HG03558 (cell line): ENCODE data around the gene ST3GAL3.
"Not testable (repeated sequence)": the region's sequence is repeated elsewhere in the genome, so short reads cannot be mapped to it uniquely, and the experiment has no call there.

Experiments used
- ATAC-seq: cut with Tn5 transposase; IDR thresholded peaks from one replicate; pipeline ENCODE4 v1.9.1; 2021; ENCODE audit warnings: moderate number of reproducible peaks; ENCODE audit not compliant: unreplicated experiment; ENCODE audit errors: extremely low read depth

ST3GAL3 gene

DNA sequence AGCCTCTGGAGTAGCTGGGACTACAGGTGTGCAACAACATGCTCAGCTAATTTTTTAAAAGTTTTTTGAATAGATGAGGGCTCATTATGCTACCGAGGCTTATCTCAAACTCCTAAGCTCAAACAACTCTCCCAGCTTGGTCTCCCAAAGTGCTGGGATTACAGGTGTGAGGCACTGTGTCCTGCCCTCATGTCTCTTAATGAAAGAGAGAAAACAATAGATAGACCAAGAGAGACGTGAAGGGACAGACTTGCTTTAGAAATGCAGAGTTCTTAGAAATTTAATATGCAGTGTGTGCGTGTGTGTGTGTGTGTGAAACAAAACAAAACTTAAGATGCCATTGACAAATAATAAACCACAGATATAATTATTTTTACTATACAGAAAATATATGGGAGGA, 105.2 kb downstream of the ST3GAL3 start:
- no peak for ATAC-seq

DNA sequence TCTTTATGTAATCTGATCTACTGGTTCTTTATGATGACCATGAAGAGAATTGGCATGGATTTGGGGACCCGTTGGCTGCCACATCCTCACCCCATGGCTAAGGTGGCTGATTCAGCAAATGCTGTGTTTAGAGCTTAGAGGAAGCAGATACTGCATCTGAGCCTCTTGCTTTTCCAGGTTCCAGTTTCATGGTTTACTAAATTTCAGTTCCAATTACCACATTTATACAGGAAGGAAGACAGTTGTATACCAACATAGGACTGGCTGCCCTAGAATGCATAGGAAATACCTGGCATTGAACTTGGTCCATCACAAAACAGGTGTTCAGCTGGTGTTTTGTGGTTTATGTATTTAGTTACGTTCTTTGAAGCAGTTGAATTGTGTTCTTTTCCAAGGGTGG, 107.1 kb downstream of the ST3GAL3 start:
- no peak for ATAC-seq

DNA sequence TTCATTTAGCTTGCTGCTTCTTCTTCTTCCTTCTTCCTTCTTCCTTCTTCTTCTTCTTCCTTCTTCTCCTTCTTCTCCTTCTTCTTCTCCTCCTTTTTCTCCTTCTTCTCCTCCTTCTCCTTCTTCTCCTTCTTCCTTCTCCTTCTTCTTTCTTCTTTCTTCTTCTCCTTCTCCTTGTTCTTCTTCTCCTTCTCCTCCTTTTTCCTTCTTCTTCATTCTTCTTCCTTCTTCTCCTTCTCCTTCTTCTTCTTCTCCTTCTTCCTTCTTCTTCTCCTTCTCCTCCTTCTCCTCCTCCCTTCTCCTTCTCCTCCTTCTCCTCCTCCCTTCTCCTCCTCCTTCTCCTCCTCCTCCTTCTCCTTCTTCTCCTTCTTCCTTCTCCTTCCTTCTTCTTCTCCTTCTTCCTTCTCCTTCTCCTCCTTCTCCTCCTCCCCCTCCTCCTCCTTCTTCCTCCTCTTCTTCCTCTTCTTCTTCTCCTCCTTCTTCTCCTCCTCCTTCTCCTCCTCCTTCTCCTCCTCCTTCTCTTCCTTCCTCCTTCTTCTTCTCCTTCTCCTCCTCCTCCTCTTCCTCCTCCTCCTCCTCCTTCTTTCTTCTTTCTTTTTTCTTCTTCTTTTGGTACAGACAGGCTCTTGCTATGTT, 110.1 kb downstream of the ST3GAL3 start:
- ATAC-seq = no peak

DNA sequence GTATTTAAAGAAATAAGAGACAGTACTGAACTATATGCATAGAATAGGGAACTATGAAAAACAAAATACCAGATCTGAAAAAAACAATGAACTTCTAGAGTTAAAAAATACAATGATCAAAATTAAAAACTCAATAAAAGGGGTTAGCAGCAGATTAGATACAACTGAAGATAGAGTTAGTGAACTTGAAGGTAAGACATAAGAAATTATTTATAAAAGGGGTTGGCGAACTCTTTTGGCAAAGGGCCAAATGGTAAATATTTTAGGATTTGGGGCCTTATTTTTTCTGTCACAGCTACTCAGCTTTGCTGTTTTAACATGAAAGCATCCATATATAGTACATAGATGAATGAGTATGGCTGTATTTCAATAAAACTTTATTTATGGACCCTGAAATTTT, 111.4 kb downstream of the ST3GAL3 start:
- no peak for ATAC-seq

DNA sequence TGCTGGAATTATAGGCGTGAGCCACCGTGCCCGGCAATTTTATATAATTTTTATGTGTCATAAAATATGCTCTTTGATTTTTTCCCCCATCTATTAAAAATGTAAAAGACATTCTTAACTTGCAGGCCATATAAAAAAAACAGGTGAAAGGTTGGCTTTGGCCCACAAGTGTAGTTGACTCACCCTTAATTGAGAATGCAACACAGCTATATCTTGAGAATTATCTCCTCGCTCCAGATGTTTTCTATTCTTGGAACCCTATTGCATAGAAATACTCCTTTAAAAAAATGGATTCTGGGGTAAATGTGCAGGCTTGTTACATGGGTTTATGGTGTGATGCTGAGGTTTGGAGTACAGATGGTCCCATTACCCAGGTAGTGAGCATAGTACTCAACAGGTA, 112.0 kb downstream of the ST3GAL3 start:
- ATAC-seq = no peak

DNA sequence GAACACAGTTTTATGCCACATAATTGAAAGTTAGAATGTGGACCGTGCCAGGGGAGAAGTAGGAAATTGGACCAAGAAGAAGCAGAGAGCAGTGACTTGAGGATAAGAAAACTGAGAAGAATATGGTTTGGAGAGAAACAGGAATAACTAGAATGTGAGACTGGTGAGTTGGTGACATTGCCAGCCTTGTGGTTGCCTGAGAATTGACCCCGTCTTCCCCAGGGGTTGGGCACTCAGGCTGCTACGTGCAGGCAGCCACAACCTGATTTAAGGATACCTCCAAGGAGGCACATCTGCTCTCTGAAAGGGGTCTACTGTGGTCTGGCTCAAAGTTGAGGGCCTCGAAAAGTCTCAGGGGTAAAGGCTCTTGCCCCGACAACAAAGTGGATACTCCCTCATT, 114.1 kb downstream of the ST3GAL3 start:
- no peak for ATAC-seq

- no peak for ATAC-seq
Observed at GRCh38 chr1:43822040-43822690, 114.8 kb downstream of the ST3GAL3 start.

- ATAC-seq = no peak
Observed at GRCh38 chr1:43824795-43825194, 117.5 kb downstream of the ST3GAL3 start.

- no peak for ATAC-seq
Observed at GRCh38 chr1:43828574-43828973, 121.2 kb downstream of the ST3GAL3 start.

DNA sequence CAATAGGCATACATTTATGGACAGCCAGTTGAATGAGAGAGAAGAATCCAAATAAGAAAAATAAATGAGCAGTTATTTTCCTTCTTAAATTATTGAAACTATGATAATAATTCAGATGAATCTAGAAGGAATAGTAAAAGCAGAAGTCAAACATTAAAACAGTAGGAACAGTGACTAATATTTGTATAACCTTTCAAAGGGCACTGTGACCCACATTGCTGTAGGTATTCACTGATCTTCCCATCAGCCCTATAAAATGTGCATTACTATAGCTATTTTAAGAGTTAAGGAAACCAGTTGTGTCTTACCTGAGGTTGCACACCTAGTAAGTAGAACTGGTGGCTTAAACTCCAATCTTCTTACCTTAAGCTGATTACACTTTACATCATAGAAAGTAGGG, 123.5 kb downstream of the ST3GAL3 start:
- no peak for ATAC-seq

- no peak for ATAC-seq
Observed at GRCh38 chr1:43831851-43832250, 124.5 kb downstream of the ST3GAL3 start.

- no peak for ATAC-seq
Observed at GRCh38 chr1:43832255-43832654, 124.9 kb downstream of the ST3GAL3 start.

GRCh38 chr1:43832998-43833397, 125.7 kb downstream of the ST3GAL3 start:
- ATAC-seq = no peak

DNA sequence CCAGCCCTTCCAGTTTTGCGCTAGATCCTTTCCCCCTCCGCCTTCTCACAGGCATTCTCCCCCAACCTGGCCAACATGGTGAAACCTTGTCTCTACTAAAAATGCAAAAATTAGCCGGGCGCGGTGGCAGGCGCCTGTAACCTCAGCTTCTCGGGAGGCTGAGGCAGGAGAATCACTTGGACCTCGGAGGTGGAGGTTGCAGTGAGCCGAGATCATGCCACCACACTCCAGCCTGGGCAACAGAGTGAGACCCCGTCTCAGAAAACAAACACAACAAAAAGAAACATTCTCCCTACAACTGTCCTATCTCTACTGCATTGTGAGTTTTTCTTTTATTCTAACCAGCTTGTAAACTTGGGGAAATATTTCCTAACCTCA, 126.6 kb downstream of the ST3GAL3 start:
- not testable (repeated sequence) for ATAC-seq

- no peak for ATAC-seq
Observed at GRCh38 chr1:43834280-43835081, 127.1 kb downstream of the ST3GAL3 start.

DNA sequence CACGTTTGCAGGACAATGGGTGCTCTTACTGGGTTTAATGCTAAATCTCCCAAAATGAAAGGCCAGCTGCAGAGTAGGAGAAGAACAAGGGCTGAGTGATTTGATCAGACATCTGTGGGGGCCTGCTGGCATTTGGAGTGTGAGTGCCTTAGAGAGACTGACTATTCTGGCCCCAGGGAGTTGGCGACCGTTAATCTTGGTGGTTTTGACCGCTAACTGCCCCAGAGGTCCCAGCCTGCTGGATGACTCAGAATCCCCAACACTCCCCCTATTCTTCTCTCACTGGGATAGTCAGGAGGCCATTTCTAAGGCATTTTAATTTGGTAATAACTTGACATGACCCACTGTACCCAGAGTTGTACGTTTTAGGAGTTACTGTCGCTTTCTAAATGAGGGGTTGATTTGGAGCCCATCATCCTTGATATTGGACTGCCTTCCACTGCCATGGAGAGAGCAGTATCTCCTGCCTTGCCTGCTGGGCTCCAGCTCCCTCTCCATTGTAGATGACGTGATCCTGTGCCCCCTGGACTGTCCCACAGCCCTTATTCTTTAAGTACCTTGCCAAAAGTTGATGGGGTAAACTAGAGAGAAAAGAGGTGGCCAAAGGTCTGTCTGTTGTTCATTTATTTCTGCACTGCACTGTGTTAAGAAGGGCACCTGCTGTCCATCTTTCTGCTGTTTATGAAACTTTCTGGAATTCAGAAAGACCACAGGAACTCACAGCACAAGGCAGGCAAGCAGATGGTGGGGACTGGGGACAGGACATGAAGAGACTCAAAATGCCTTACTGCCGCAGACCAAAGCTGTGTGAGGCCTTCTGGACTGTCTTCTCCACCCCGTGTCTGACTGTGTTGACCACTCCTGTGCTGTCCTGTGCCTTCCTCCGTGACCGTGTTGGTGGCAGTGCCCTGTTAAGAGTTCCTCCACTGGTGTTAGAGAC, 128.0 kb downstream of the ST3GAL3 start:
- no peak for ATAC-seq

GRCh38 chr1:43836267-43836951, 129.1 kb downstream of the ST3GAL3 start:
- ATAC-seq = no peak

DNA sequence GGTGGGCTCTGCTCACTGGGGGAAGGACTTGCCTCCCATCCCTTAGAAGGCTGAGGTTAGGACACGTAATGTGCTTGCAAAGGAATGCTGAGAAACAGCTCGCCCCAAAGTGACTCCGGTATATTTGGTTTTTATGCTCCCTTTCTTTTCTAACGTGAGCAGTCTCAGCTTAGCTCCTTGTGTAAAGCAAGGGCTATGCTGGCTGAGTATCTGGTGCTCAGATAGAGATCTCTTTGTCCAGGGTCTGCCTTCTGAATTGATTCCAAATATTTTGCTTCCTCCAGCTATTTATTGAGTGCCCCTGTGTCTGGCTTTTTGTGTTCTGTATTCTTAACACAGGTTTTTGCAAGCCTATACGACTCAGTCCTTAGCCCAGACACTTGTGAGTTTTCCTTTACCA, 131.7 kb downstream of the ST3GAL3 start:
- ATAC-seq = no peak

DNA sequence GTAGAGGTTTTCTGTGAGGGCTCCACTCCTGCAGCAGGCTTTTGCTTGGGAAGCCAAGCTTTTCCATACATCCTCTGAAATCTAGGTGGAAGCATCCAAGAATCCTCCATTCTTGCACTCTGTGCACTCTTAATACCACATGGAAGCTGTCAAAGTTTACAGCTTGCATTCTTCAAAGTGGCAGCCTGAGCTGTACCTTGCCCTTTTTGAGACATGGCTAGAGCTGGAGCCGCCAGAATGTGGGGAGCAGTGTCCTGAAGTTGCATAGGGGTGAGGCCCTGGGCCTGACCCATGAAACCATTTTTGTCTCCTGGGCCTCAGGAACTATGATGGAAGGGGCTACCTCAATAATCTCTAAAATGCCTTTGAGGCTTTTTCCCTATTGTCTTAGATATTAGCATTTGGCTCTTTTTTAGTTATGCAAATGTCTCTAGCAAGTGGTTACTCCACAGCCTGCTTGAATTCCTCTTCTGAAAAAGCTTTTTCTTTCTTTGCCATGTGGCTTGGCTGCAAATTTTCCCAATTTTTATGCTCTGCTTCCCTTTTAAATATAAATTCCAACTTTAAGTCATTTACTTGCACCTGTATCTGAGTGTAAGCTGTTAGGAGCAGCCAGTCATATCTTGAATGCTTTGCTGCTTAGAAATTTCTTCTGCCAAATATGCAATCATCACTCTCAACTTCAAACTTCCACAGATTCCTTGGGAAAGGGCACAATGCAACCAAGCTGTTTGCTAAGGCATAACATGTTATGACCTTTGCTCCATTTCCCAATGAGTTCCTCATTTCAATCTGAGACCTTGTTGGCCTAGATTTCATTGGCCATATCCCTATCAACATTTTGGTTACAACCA, 134.2 kb downstream of the ST3GAL3 start:
- ATAC-seq = no peak
